Tibial artery (tissue), 4 donors: ENCODE measurements around the gene SYT13.

ENCODE experiments used
- DNase-seq, 2 donors: peaks; one replicate each; pipeline ENCODE4 v3.0.0-alpha.2; 2019
- H3K27ac ChIP-seq, 2 donors: fragments of 200-600 bp; sonication (generic) in 1 of 2; 1 replicate in 1 of 2; 2 replicates in 1 of 2; pipeline ENCODE4 v1.5.1; 2018 to 2019; ENCODE audit warnings: mild to moderate bottlenecking in 1 of 2
- H3K27me3 ChIP-seq, 2 donors: fragments of 200-600 bp; sonication (generic) in 1 of 2; one replicate each; pipeline versions ENCODE4 v1.5.1 to v1.6.0; 2016 to 2019
- H3K36me3 ChIP-seq, 3 donors: fragments of 200-600 bp; sonication (generic) in 2 of 3; one replicate each; pipeline ENCODE4 v1.5.1; 2016 to 2019; ENCODE audit warnings: mild to moderate bottlenecking in 2 of 3
- H3K4me1 ChIP-seq, 4 donors: fragments of 200-600 bp; sonication (generic) in 2 of 4; 1 replicate in 3 of 4; 2 replicates in 1 of 4; pipeline ENCODE4 v1.5.1; 2016 to 2019
- H3K4me3 ChIP-seq, 2 donors: fragments of 200-600 bp; sonication (generic) in 1 of 2; 1 replicate in 1 of 2; 2 replicates in 1 of 2; pipeline ENCODE4 v1.5.1; 2018 to 2019; ENCODE audit warnings: mild to moderate bottlenecking in 2 of 2
- H3K9me3 ChIP-seq, 3 donors: fragments of 200-600 bp; sonication (generic) in 1 of 3; one replicate each; pipeline ENCODE4 v1.5.1; 2016 to 2019
- CTCF ChIP-seq, 2 experiments: fragments of 200-600 bp in 1 of 2; fragments of 450-650 bp in 1 of 2; IDR thresholded peaks; one replicate each; pipeline ENCODE4 v1.5.1; 2017 to 2019; ENCODE audit warnings: antibody characterized with exemption in 2 of 2, mild to moderate bottlenecking in 1 of 2, moderate library complexity in 1 of 2
- intact Hi-C: fragments of 100-400 bp; cut with DNase I; formaldehyde crosslinking; loops from one replicate; pipeline ENCODE4 v1.15.0; 2023; ENCODE audit warnings: low total_unique reads

SYT13 gene

GRCh38 chr11:45229401-45230020 lies 56.6 kb downstream of the SYT13 start:
- no peak for DNase-seq
- Histone ChIP-seq H3K4me1 (no peaks in the 10 kb centered on the region), H3K4me3 (no peak overlapping the region), H3K27me3 (no peaks in the 10 kb centered on the region), H3K9me3 (no peaks in the 10 kb centered on the region), H3K36me3 (peaks cover 23 to 48% (median 28%) of the 10 kb centered on the region in 3 donors), H3K27ac (no peak overlapping the region)
- TF ChIP-seq CTCF (IDR thresholded peaks at IDR 0.05) = no peak
- intact Hi-C loops = no loop called here

GRCh38 chr11:45227836-45228235 lies 58.3 kb downstream of the SYT13 start:
- Histone ChIP-seq H3K27me3 (no peaks in the 10 kb centered on the region), H3K4me1 (no peaks in the 10 kb centered on the region), H3K9me3 (no peaks in the 10 kb centered on the region), H3K4me3 (no peak overlapping the region), H3K36me3 (peaks cover 23 to 64% (median 35%) of the 10 kb centered on the region in 3 donors), H3K27ac (no peak overlapping the region)
- intact Hi-C loops = no loop called here
- DNase-seq = peak in 1 of 2 donors; percentile 46
- TF ChIP-seq CTCF (IDR thresholded peaks at IDR 0.05) = no peak

GRCh38 chr11:45226901-45227300 lies 59.2 kb downstream of the SYT13 start:
- Histone ChIP-seq H3K4me3 (no peak overlapping the region), H3K9me3 (no peaks in the 10 kb centered on the region), H3K27me3 (no peaks in the 10 kb centered on the region), H3K4me1 (no peaks in the 10 kb centered on the region), H3K27ac (no peak overlapping the region), H3K36me3 (peaks cover 23 to 73% (median 35%) of the 10 kb centered on the region in 3 donors)
- TF ChIP-seq CTCF (IDR thresholded peaks at IDR 0.05) = no peak
- DNase-seq = peak; percentile 10 to 40
- intact Hi-C loops = no loop called here

- Histone ChIP-seq H3K4me3 (no peak overlapping the region), H3K27ac (no peak overlapping the region), H3K27me3 (no peaks in the 10 kb centered on the region), H3K36me3 (peaks cover 28 to 80% (median 35%) of the 10 kb centered on the region in 3 donors), H3K4me1 (no peaks in the 10 kb centered on the region), H3K9me3 (no peaks in the 10 kb centered on the region)
- intact Hi-C loops = no loop called here
- DNase-seq = peak; percentile 14 to 42
- TF ChIP-seq CTCF (IDR thresholded peaks at IDR 0.05) = no peak
Observed at GRCh38 chr11:45225961-45226871, 59.9 kb downstream of the SYT13 start.

GRCh38 chr11:45225277-45225676 lies 60.9 kb downstream of the SYT13 start:
- peak in 1 of 2 donors; percentile 7 for DNase-seq
- Histone ChIP-seq H3K4me1 (no peaks in the 10 kb centered on the region), H3K27ac (no peak overlapping the region), H3K4me3 (no peak overlapping the region), H3K27me3 (no peaks in the 10 kb centered on the region), H3K36me3 (peaks cover 32 to 87% (median 35%) of the 10 kb centered on the region in 3 donors), H3K9me3 (no peaks in the 10 kb centered on the region)
- intact Hi-C loops = no loop called here
- TF ChIP-seq CTCF (IDR thresholded peaks at IDR 0.05) = no peak
